HL-60 (cell line): Measurements from ENCODE around the gene FAM120A.

Experiments
- GABPA ChIP-seq: IDR thresholded peaks from 2 replicates; pipeline ENCODE4 v1.6.1; 2012; ENCODE audit warnings: low read depth
- POLR2AphosphoS5 ChIP-seq: IDR thresholded peaks from 2 replicates; pipeline ENCODE4 v1.6.1; 2012; ENCODE audit warnings: low read depth
- TF ChIP-seq, protein P1 (sequence below): IDR thresholded peaks from one replicate; pipeline ENCODE4 v1.5.1; 2011; ENCODE audit warnings: low read length, control low read depth, inconsistent platforms; ENCODE audit not compliant: insufficient read depth
- TF ChIP-seq, protein P2 (sequence below): IDR thresholded peaks from 2 replicates; pipeline ENCODE4 v1.6.1; 2012; ENCODE audit warnings: low read depth; ENCODE audit not compliant: insufficient replicate concordance

DNA sequence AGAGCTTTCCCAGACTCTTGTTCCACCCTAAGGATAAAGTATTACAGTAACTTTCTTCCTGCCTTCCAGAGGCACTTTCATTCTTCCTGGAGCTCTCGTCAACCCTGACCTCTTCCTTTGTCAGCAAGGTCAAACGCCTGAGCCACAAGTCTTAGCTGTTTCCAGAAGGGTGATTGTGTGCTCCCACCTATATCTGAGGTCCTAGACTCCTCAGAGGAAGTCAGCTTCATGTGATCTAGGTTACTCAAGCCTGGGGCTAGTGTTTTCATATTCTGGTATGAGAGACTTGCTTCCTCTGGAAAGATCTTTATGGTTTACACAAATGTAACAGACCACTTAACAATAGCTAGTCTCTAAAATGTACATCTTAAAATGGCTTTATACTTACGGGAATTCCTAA lies 5.4 kb upstream of the FAM120A start:
- TF ChIP-seq, protein P1, sequence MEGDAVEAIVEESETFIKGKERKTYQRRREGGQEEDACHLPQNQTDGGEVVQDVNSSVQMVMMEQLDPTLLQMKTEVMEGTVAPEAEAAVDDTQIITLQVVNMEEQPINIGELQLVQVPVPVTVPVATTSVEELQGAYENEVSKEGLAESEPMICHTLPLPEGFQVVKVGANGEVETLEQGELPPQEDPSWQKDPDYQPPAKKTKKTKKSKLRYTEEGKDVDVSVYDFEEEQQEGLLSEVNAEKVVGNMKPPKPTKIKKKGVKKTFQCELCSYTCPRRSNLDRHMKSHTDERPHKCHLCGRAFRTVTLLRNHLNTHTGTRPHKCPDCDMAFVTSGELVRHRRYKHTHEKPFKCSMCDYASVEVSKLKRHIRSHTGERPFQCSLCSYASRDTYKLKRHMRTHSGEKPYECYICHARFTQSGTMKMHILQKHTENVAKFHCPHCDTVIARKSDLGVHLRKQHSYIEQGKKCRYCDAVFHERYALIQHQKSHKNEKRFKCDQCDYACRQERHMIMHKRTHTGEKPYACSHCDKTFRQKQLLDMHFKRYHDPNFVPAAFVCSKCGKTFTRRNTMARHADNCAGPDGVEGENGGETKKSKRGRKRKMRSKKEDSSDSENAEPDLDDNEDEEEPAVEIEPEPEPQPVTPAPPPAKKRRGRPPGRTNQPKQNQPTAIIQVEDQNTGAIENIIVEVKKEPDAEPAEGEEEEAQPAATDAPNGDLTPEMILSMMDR, result no peak
- no peak for TF ChIP-seq GABPA
- TF ChIP-seq POLR2AphosphoS5, result no peak
- TF ChIP-seq, protein P2, sequence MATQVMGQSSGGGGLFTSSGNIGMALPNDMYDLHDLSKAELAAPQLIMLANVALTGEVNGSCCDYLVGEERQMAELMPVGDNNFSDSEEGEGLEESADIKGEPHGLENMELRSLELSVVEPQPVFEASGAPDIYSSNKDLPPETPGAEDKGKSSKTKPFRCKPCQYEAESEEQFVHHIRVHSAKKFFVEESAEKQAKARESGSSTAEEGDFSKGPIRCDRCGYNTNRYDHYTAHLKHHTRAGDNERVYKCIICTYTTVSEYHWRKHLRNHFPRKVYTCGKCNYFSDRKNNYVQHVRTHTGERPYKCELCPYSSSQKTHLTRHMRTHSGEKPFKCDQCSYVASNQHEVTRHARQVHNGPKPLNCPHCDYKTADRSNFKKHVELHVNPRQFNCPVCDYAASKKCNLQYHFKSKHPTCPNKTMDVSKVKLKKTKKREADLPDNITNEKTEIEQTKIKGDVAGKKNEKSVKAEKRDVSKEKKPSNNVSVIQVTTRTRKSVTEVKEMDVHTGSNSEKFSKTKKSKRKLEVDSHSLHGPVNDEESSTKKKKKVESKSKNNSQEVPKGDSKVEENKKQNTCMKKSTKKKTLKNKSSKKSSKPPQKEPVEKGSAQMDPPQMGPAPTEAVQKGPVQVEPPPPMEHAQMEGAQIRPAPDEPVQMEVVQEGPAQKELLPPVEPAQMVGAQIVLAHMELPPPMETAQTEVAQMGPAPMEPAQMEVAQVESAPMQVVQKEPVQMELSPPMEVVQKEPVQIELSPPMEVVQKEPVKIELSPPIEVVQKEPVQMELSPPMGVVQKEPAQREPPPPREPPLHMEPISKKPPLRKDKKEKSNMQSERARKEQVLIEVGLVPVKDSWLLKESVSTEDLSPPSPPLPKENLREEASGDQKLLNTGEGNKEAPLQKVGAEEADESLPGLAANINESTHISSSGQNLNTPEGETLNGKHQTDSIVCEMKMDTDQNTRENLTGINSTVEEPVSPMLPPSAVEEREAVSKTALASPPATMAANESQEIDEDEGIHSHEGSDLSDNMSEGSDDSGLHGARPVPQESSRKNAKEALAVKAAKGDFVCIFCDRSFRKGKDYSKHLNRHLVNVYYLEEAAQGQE, result no peak
